H1 (cell line): ENCODE results near the gene BRCC3. TPM values are rescaled to one million over a fixed set of nuclear protein-coding genes. Genes with fewer than 3 reads are reported as not detected.

ENCODE experiments used
- CTCF ChIA-PET: fragments of 300-600 bp; sonication (Branson Sonifier 250); formaldehyde crosslinking; loops from one replicate; lab custom pipeline; 2021; ENCODE audit not compliant: partially characterized antibody; lab: Charles Lee
- POLR2A ChIA-PET: fragments of 300-600 bp; sonication (Branson Sonifier 250); formaldehyde crosslinking; loops from one replicate; lab custom pipeline; 2021; ENCODE audit warnings: inconsistent platforms; ENCODE audit not compliant: partially characterized antibody; lab: Charles Lee
- DNase-seq, 2 experiments: peaks; one replicate each; pipeline versions ENCODE4 v3.0.0 to v3.0.0-alpha.2; 2010 to 2022; ENCODE audit warnings: low spot score in 2 of 2, low read depth in 1 of 2, mixed read lengths in 1 of 2
- FAIRE-seq: peaks from 2 replicates; lab custom pipeline; 2011; peaks lifted over from hg19 to GRCh38; lab: Jason Lieb, UNC
- H2AFZ ChIP-seq: 2 replicates; pipeline ENCODE4 v1.8.1; 2012; ENCODE audit warnings: low read length, inconsistent platforms
- H2AK5ac ChIP-seq: 2 replicates; pipeline ENCODE4 v1.6.1; 2013; ENCODE audit warnings: low read depth, low read length
- H2BK120ac ChIP-seq: replicated peaks from 2 replicates; pipeline ENCODE3; 2013; ENCODE audit warnings: low read depth, low read length, inconsistent platforms
- H2BK12ac ChIP-seq: 2 replicates; pipeline ENCODE4 v1.6.1; 2013; ENCODE audit warnings: low read depth, low read length
- H2BK15ac ChIP-seq: 2 replicates; pipeline ENCODE4 v1.6.1; 2013; ENCODE audit warnings: low read length
- H2BK20ac ChIP-seq: 2 replicates; pipeline ENCODE4 v1.6.1; 2013; ENCODE audit warnings: low read length
- H2BK5ac ChIP-seq: 2 replicates; pipeline ENCODE4 v1.6.1; 2013; ENCODE audit warnings: low read depth, low read length
- H3K14ac ChIP-seq: 2 replicates; pipeline ENCODE4 v1.6.1; 2013; ENCODE audit warnings: inconsistent platforms; ENCODE audit not compliant: insufficient read length
- H3K18ac ChIP-seq: 2 replicates; pipeline ENCODE4 v1.6.1; 2013; ENCODE audit warnings: low read length; ENCODE audit errors: extremely low read depth
- H3K23ac ChIP-seq: 2 replicates; pipeline ENCODE4 v1.6.1; 2013; ENCODE audit warnings: inconsistent platforms; ENCODE audit not compliant: insufficient read length
- H3K23me2 ChIP-seq: 2 replicates; pipeline ENCODE4 v1.6.1; 2013; ENCODE audit warnings: low read depth, low read length
- H3K27ac ChIP-seq: 2 replicates; pipeline ENCODE4 v1.6.1; 2011; ENCODE audit warnings: low read depth, low read length, inconsistent platforms
- H3K27me3 ChIP-seq, 4 experiments: replicated peaks in 1 of 4; 1 replicate in 1 of 4; 2 replicates in 3 of 4; pipeline versions ENCODE4 v1.6.1 to v1.8.1; 2011 to 2013; ENCODE audit warnings: low read length in 3 of 4, mild to moderate bottlenecking in 3 of 4, inconsistent platforms in 2 of 4, mixed read lengths in 2 of 4, moderate library complexity in 1 of 4; ENCODE audit not compliant: control insufficient read depth in 3 of 4, insufficient read depth in 3 of 4; ENCODE audit errors: extremely low read depth in 1 of 4
- H3K36me3 ChIP-seq, 4 experiments: 2 replicates each; pipeline versions ENCODE4 v1.6.1 to v1.8.1; 2011 to 2013; ENCODE audit warnings: mild to moderate bottlenecking in 4 of 4, low read length in 3 of 4, moderate library complexity in 2 of 4, control low read depth in 1 of 4, inconsistent platforms in 1 of 4; ENCODE audit not compliant: insufficient read depth in 4 of 4, control insufficient read depth in 2 of 4
- H3K4ac ChIP-seq: replicated peaks from 2 replicates; pipeline ENCODE3; 2013; ENCODE audit warnings: low read length, low read depth, mixed read lengths, inconsistent platforms; ENCODE audit not compliant: insufficient read length
- H3K4me1 ChIP-seq, 4 experiments: replicated peaks in 1 of 4; 1 replicate in 1 of 4; 2 replicates in 3 of 4; pipeline versions ENCODE4 v1.6.1 to v1.8.1; 2011 to 2013; ENCODE audit warnings: low read length in 3 of 4, inconsistent platforms in 2 of 4, mixed read lengths in 1 of 4; ENCODE audit not compliant: insufficient read depth in 4 of 4, control insufficient read depth in 3 of 4
- H3K4me2 ChIP-seq, 2 experiments: 2 replicates each; pipeline versions ENCODE4 v1.6.1 to v1.8.1; 2011 to 2013; ENCODE audit warnings: low read depth in 2 of 2, low read length in 2 of 2, control low read depth in 1 of 2, inconsistent platforms in 1 of 2, mild to moderate bottlenecking in 1 of 2; ENCODE audit not compliant: insufficient read depth in 1 of 2
- H3K4me3 ChIP-seq, 4 experiments: fragments of 200-600, 300-600 bp in 1 of 4; sonication (generic), shearing (Covaris generic), sonication (Bioruptor Twin) in 1 of 4; 2 replicates each; pipeline versions ENCODE4 v1.5.1 to v1.8.1; 2011 to 2016; ENCODE audit warnings: low read length in 4 of 4, low read depth in 3 of 4, control low read depth in 2 of 4, inconsistent platforms in 2 of 4, mild to moderate bottlenecking in 2 of 4, mixed read lengths in 1 of 4, moderate library complexity in 1 of 4; ENCODE audit not compliant: insufficient read depth in 2 of 4; ENCODE audit errors: extremely low read depth in 1 of 4
- H3K56ac ChIP-seq: replicated peaks from 2 replicates; pipeline ENCODE3; 2013; ENCODE audit warnings: low read depth, mild to moderate bottlenecking, mixed read lengths, low read length, inconsistent platforms; ENCODE audit not compliant: insufficient read length
- H3K79me1 ChIP-seq: 2 replicates; pipeline ENCODE4 v1.6.1; 2013; ENCODE audit warnings: low read depth, low read length, control low read depth
- H3K79me2 ChIP-seq, 2 experiments: 2 replicates each; pipeline versions ENCODE4 v1.6.1 to v1.8.1; 2012 to 2013; ENCODE audit warnings: low read length in 2 of 2, mild to moderate bottlenecking in 2 of 2, inconsistent platforms in 1 of 2; ENCODE audit not compliant: insufficient read depth in 2 of 2, control insufficient read depth in 1 of 2
- H3K9ac ChIP-seq, 4 experiments: replicated peaks in 1 of 4; 1 replicate in 1 of 4; 2 replicates in 3 of 4; pipeline versions ENCODE4 v1.6.1 to v1.8.1; 2011 to 2013; ENCODE audit warnings: low read depth in 3 of 4, low read length in 3 of 4, control low read depth in 2 of 4, mild to moderate bottlenecking in 2 of 4, moderate library complexity in 2 of 4, inconsistent platforms in 1 of 4; ENCODE audit errors: extremely low read depth in 1 of 4
- H3K9me3 ChIP-seq, 2 experiments: 2 replicates each; pipeline versions ENCODE4 v1.6.1 to v1.8.1; 2012 to 2013; ENCODE audit warnings: mild to moderate bottlenecking in 2 of 2, moderate library complexity in 2 of 2, control low read depth in 1 of 2, inconsistent platforms in 1 of 2, low read depth in 1 of 2, low read length in 1 of 2, mixed read lengths in 1 of 2; ENCODE audit not compliant: insufficient read depth in 2 of 2
- H4K20me1 ChIP-seq, 2 experiments: replicated peaks in 1 of 2; 2 replicates each; pipeline versions ENCODE3 to v1.8.1; 2011 to 2013; ENCODE audit warnings: inconsistent platforms in 2 of 2, low read length in 2 of 2, mild to moderate bottlenecking in 1 of 2; ENCODE audit not compliant: insufficient read depth in 2 of 2, control insufficient read depth in 1 of 2
- H4K5ac ChIP-seq: 2 replicates; pipeline ENCODE4 v1.6.1; 2013; ENCODE audit warnings: low read length, low read depth, mixed read lengths, inconsistent platforms; ENCODE audit not compliant: insufficient read length
- H4K8ac ChIP-seq: 2 replicates; pipeline ENCODE4 v1.8.0; 2013; ENCODE audit warnings: mild to moderate bottlenecking, moderate library complexity, low read length, inconsistent platforms; ENCODE audit not compliant: insufficient read depth; ENCODE audit errors: extremely low read depth
- H4K91ac ChIP-seq: replicated peaks from 2 replicates; pipeline ENCODE3; 2013; ENCODE audit warnings: low read length, mixed read lengths, inconsistent platforms; ENCODE audit not compliant: insufficient read length
- CHD2 ChIP-seq: IDR thresholded peaks from 2 replicates; pipeline ENCODE4 v1.6.1; 2012; ENCODE audit warnings: low read length, improper control_type of control experiment
- GABPA ChIP-seq: IDR thresholded peaks from 2 replicates; pipeline ENCODE4 v1.6.1; 2011; ENCODE audit warnings: mild to moderate bottlenecking, low read length, moderate library complexity, borderline replicate concordance; ENCODE audit not compliant: insufficient read depth
- MAFK ChIP-seq: IDR thresholded peaks from 2 replicates; pipeline ENCODE4 v1.6.1; 2012; ENCODE audit warnings: low read depth, mild to moderate bottlenecking, improper control_type of control experiment, low read length
- MAX ChIP-seq: IDR thresholded peaks from 2 replicates; pipeline ENCODE4 v1.6.1; 2012; ENCODE audit warnings: inconsistent platforms
- SP1 ChIP-seq: IDR thresholded peaks from 2 replicates; pipeline ENCODE4 v1.6.1; 2011; ENCODE audit warnings: low read depth, low read length
- WGBS, 2 experiments: shearing (Covaris generic) in 1 of 2; methylation state at CpG; one replicate each; pipeline versions ENCODE4 v1.1.6 to v1.1.7; 2013 to 2015; ENCODE audit warnings: low lambda C conversion rate in 2 of 2, mixed read lengths in 2 of 2, inconsistent platforms in 1 of 2, low coverage in 1 of 2, missing lambda C conversion rate in 1 of 2; ENCODE audit not compliant: insufficient replicate concordance in 2 of 2, insufficient coverage in 1 of 2, insufficient read length in 1 of 2; ENCODE audit errors: extremely low coverage in 1 of 2, missing lambda C conversion rate in 1 of 2; 5-methylcytosine and 5-hydroxymethylcytosine counted together
- polyA plus RNA-seq, 7 experiments: library from polyadenylated mRNA; depleted of rRNA in 3 of 7; stranded (reverse) in 5 of 7; unstranded in 2 of 7; fragments of >200 nt in 5 of 7; fragments of 200-250 nt in 2 of 7; gene quantifications; 1 replicate in 5 of 7; 2 replicates in 1 of 7; 4 replicates in 1 of 7; pipeline versions ENCODE4 v1.2.1 to v1.2.3, GENCODE V29; 2011 to 2013; ENCODE audit warnings: missing spikeins in 2 of 7, mixed read lengths in 2 of 7
- total RNA-seq: library from RNA; stranded (reverse); fragmentation: NEBNext Ultra II Directional; extraction: Animal tissue kit (Norgen Biotek cat#: 25700); gene quantifications from 2 replicates; pipeline ENCODE4 v1.2.1, GENCODE V29; 2021

Gene BRCC3
- total and polyA plus RNA-seq, 2 of the 8 experiments (the other 6 are each of a cell fraction or from before 2014, with no cell fraction given), result 13.1 to 23.2 TPM

GRCh38 chrX:155086961-155087735, 15.8 kb downstream of the BRCC3 start:
- no peak overlapping the region for H3K4ac ChIP-seq
- no peak for FAIRE-seq

More at GRCh38 chrX:155086961-155087735, 15.8 kb downstream of the BRCC3 start:
- no peak overlapping the region for H2AK5ac ChIP-seq
- H3K18ac ChIP-seq, result no peak overlapping the region
- 95% methylated on average over 15 of the region's 26 CpGs; no CpG with 5 or more reads in 1 of the 2 experiments for WGBS, 2 experiments
- no peak overlapping the region for H3K23ac ChIP-seq
- H3K56ac ChIP-seq, result no peak overlapping the region
- H2BK20ac ChIP-seq, result no peak overlapping the region
- no peaks in the 10 kb centered on the region for H3K79me1 ChIP-seq
- no peak overlapping the region for H4K91ac ChIP-seq
- no peak overlapping the region for H3K4me2 ChIP-seq
- no peak for DNase-seq
- H3K36me3 ChIP-seq, result peaks cover 0 to 13% (median 0%) of the 10 kb centered on the region in 4 experiments; a peak in 2 of 8 replicates
- no peaks in the 10 kb centered on the region for H4K20me1 ChIP-seq
- H3K9ac ChIP-seq, result no peak overlapping the region
- no peak overlapping the region for H2BK15ac ChIP-seq
- H3K27me3 ChIP-seq, result no peaks in the 10 kb centered on the region
- H2BK12ac ChIP-seq, result no peak overlapping the region
- ChIA-PET POLR2A (no interaction called here), CTCF (interaction anchor here (0.9 to 3.7 kb wide), 9 partner anchors 7 to 170 kb away, joined by 3 to 13 read pairs (median 5); no protein-coding TSS in a partner anchor)
- no peak overlapping the region for H2BK120ac ChIP-seq
- H2AFZ ChIP-seq, result no peak overlapping the region
- H3K4me3 ChIP-seq, result no peak overlapping the region
- TF ChIP-seq SP1 (no peak), MAX (no peak), CHD2 (no peak), GABPA (no peak), MAFK (no peak)
- no peaks in the 10 kb centered on the region for H3K23me2 ChIP-seq
- no peaks in the 10 kb centered on the region for H3K4me1 ChIP-seq
- no peak overlapping the region for H4K5ac ChIP-seq
- no peak overlapping the region for H2BK5ac ChIP-seq
- no peak overlapping the region for H4K8ac ChIP-seq
- no peak overlapping the region for H3K27ac ChIP-seq
- no peaks in the 10 kb centered on the region for H3K79me2 ChIP-seq
- no peaks in the 10 kb centered on the region for H3K9me3 ChIP-seq
- H3K14ac ChIP-seq, result no peak overlapping the region
